ENCODE measurements around the gene GABRR2. TPM values are rescaled to one million over a fixed set of nuclear protein-coding genes. Genes with fewer than 3 reads are reported as not detected.

Gene GABRR2
- total RNA-seq, 1 donor from 2014 or later: 1.4 TPM

- no peak overlapping the region for H3K4me3 ChIP-seq
- no peaks in the 10 kb centered on the region for H3K27me3 ChIP-seq
- H3K27ac ChIP-seq: no peak overlapping the region
- H3K36me3 ChIP-seq: no peaks in the 10 kb centered on the region
- no peaks in the 10 kb centered on the region for H3K4me1 ChIP-seq
- TF ChIP-seq, protein P1, sequence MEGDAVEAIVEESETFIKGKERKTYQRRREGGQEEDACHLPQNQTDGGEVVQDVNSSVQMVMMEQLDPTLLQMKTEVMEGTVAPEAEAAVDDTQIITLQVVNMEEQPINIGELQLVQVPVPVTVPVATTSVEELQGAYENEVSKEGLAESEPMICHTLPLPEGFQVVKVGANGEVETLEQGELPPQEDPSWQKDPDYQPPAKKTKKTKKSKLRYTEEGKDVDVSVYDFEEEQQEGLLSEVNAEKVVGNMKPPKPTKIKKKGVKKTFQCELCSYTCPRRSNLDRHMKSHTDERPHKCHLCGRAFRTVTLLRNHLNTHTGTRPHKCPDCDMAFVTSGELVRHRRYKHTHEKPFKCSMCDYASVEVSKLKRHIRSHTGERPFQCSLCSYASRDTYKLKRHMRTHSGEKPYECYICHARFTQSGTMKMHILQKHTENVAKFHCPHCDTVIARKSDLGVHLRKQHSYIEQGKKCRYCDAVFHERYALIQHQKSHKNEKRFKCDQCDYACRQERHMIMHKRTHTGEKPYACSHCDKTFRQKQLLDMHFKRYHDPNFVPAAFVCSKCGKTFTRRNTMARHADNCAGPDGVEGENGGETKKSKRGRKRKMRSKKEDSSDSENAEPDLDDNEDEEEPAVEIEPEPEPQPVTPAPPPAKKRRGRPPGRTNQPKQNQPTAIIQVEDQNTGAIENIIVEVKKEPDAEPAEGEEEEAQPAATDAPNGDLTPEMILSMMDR (IDR thresholded peaks at IDR 0.05): no peak
- intact Hi-C loops (cut with DNase I): no loop called here
- no peaks in the 10 kb centered on the region for H3K9me3 ChIP-seq
- DNase-seq (no peak), ATAC-seq (no peak)
Observed at GRCh38 chr6:89287351-89288028, 27.6 kb downstream of the GABRR2 start.

GRCh38 chr6:89286516-89286915, 28.6 kb downstream of the GABRR2 start:
- intact Hi-C loops (cut with DNase I): no loop called here
- Histone ChIP-seq H3K9me3 (no peaks in the 10 kb centered on the region), H3K4me1 (no peaks in the 10 kb centered on the region), H3K4me3 (no peak overlapping the region), H3K27ac (no peak overlapping the region), H3K27me3 (no peaks in the 10 kb centered on the region), H3K36me3 (no peaks in the 10 kb centered on the region)
- ATAC-seq (no peak), DNase-seq (no peak)
- TF ChIP-seq, protein P1 (IDR thresholded peaks at IDR 0.05): no peak

DNA sequence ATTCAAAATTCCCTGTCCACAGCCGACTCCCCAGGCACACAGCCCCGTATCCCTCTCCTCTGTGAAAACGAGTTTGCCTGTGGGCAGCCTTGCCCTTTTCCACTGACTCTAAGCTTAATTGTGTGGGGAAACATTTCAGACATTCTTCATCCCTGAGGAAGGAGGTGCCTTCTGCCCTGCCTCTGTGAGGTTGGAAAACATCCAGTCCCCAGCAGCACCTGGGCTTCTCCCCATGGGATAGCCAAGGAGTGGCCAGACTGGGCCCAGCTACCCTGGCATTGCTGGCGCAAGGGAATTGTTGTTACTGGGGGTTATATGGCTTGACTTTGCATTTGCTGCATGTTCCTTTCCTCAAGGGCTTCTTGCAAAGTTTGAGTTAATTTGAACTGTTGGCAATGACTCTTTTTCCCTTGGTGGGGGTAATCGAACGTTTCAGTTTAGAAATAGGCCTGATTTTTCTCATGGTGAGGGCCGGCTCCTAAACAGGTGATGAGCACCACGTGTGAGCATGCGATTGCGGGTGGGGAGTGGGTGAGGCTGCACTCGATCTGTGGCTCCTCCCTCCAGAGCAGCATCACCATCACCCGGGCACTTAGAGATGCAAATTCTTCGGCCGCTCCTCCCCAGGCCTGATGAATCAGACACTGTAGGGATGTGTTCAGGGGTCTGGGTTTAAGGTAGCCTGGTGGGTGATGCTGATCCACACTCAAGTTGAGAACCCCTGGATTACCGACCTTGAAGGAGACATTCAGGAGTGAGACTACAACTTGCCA, 29.9 kb downstream of the GABRR2 start:
- no peaks in the 10 kb centered on the region for H3K4me1 ChIP-seq
- DNase-seq (no peak), ATAC-seq (no peak)
- intact Hi-C loops (cut with DNase I): no loop called here
- H3K27ac ChIP-seq: no peak overlapping the region
- no peaks in the 10 kb centered on the region for H3K9me3 ChIP-seq
- no peaks in the 10 kb centered on the region for H3K27me3 ChIP-seq
- H3K4me3 ChIP-seq: no peak overlapping the region
- TF ChIP-seq, protein P1 (IDR thresholded peaks at IDR 0.05): no peak
- no peaks in the 10 kb centered on the region for H3K36me3 ChIP-seq

GRCh38 chr6:89284081-89284480, 31.0 kb downstream of the GABRR2 start:
- no peak for DNase-seq
- no peak overlapping the region for H3K4me3 ChIP-seq
- no peaks in the 10 kb centered on the region for H3K4me1 ChIP-seq
- H3K27ac ChIP-seq: no peak overlapping the region
- no peaks in the 10 kb centered on the region for H3K9me3 ChIP-seq
- TF ChIP-seq, protein P1 (IDR thresholded peaks at IDR 0.05): no peak
- no peak for ATAC-seq
- intact Hi-C loops (cut with DNase I): no loop called here
- H3K36me3 ChIP-seq: no peaks in the 10 kb centered on the region
- H3K27me3 ChIP-seq: no peaks in the 10 kb centered on the region

DNA sequence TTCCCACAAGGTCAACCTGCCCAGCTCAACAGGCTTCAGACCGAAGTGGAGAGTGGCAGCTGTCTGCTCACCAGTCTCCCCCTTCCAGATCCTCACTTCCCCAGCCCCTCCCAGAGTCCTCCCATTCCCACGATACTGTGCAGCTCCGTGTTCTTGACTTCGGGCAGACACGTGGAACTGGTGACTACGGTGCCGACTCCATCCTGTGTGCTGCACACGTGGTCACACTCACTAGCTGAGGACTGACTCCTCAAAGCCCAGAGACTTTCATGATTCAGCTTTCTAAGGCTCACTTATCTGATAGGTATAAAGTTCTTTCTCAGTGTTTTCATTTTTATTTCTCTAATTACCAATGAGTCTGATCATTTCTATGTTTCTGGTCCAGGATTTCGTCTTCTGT, 32.4 kb downstream of the GABRR2 start:
- Histone ChIP-seq H3K4me3 (no peak overlapping the region), H3K27ac (no peak overlapping the region), H3K36me3 (no peaks in the 10 kb centered on the region), H3K9me3 (no peaks in the 10 kb centered on the region), H3K27me3 (no peaks in the 10 kb centered on the region), H3K4me1 (no peaks in the 10 kb centered on the region)
- DNase-seq (no peak), ATAC-seq (no peak)
- intact Hi-C loops (cut with DNase I): no loop called here
- TF ChIP-seq, protein P1 (IDR thresholded peaks at IDR 0.05): no peak
